ENCODE data around the gene ERBB4.

ERBB4 gene

DNA sequence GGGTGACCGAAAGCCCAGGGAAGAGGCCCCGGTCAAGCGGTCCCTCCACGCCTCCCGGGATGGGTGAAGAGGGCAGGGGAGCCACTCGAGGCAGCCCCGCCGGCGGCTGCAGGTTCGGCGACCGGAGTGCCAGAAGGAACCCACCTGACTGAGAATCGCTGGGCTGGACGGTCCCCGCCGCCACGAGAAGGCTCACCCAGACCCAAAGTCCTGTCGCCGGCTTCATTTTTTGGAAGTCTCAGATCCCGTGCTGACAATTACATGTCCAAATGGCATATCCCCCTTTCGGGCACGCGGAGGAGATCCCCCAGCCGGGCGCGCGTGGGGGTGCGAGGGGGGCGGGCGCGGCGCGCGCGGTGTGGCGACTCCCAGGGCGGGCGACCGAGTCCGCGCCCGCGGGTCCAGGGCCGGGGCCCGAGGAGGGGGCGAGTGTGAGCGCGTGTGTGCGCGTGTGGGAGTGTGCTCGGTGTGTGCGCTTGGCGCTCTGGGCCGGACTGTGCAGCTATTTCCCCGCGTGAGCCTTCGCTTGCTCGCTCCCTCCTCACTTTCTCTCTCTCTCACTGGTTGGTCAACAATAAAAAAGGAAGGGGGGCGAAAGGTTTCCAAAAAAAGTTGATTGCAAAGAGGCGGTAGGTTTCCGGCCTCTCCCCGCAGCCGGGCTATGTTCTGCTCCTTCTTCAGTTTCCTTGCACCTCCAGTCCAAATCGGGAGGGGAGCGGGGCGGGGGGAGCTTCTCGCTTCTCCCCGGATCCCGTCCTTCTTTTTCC, at the start of gene ERBB4:
ERBB4 (minus strand) TSS at position 498 of the 767 bp plus-strand sequence; CDS start at position 226, 272 bp downstream.
- Histone ChIP-seq H3K9me3 (no peaks in the 10 kb centered on the region), H3K27ac (no peak within 1 kb of the TSS), H3K27me3 (peaks cover 91% of the 10 kb centered on the region), H3K4me1 (ENCODE audit: control insufficient read depth in 1 of 2, insufficient read depth in 1 of 2, low read depth in 1 of 2, low read length in 1 of 2) (no peaks in the 10 kb centered on the region), H3K36me3 (no peaks in the 10 kb centered on the region), H3K4me3 (ENCODE audit: low read depth in 1 of 2, low read length in 1 of 2) (peak within 1 kb of the TSS; percentile 22 to 29)
- TF ChIP-seq, protein P1, sequence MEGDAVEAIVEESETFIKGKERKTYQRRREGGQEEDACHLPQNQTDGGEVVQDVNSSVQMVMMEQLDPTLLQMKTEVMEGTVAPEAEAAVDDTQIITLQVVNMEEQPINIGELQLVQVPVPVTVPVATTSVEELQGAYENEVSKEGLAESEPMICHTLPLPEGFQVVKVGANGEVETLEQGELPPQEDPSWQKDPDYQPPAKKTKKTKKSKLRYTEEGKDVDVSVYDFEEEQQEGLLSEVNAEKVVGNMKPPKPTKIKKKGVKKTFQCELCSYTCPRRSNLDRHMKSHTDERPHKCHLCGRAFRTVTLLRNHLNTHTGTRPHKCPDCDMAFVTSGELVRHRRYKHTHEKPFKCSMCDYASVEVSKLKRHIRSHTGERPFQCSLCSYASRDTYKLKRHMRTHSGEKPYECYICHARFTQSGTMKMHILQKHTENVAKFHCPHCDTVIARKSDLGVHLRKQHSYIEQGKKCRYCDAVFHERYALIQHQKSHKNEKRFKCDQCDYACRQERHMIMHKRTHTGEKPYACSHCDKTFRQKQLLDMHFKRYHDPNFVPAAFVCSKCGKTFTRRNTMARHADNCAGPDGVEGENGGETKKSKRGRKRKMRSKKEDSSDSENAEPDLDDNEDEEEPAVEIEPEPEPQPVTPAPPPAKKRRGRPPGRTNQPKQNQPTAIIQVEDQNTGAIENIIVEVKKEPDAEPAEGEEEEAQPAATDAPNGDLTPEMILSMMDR (IDR thresholded peaks at IDR 0.05): no peak

- no peaks in the 10 kb centered on the region for H3K9me3 ChIP-seq
- no peaks in the 10 kb centered on the region for H3K36me3 ChIP-seq
- TF ChIP-seq, protein P1 (IDR thresholded peaks at IDR 0.05): no peak
- no peak overlapping the region for H3K4me3 ChIP-seq (ENCODE audit: low read depth in 1 of 2, low read length in 1 of 2)
- no peaks in the 10 kb centered on the region for H3K4me1 ChIP-seq (ENCODE audit: control insufficient read depth in 1 of 2, insufficient read depth in 1 of 2, low read depth in 1 of 2, low read length in 1 of 2)
- H3K27ac ChIP-seq: no peak overlapping the region
- H3K27me3 ChIP-seq: no peaks in the 10 kb centered on the region
Measured at GRCh38 chr2:212580117-212580516, 41.5 kb upstream of the ERBB4 start.

- TF ChIP-seq, protein P1 (IDR thresholded peaks at IDR 0.05): no peak
- Histone ChIP-seq H3K4me3 (ENCODE audit: low read depth in 1 of 2, low read length in 1 of 2) (no peak overlapping the region), H3K36me3 (no peaks in the 10 kb centered on the region), H3K9me3 (no peaks in the 10 kb centered on the region), H3K27me3 (no peaks in the 10 kb centered on the region), H3K27ac (no peak overlapping the region), H3K4me1 (ENCODE audit: control insufficient read depth in 1 of 2, insufficient read depth in 1 of 2, low read depth in 1 of 2, low read length in 1 of 2) (no peaks in the 10 kb centered on the region)
Measured at GRCh38 chr2:212556296-212556695, 17.7 kb upstream of the ERBB4 start.

DNA sequence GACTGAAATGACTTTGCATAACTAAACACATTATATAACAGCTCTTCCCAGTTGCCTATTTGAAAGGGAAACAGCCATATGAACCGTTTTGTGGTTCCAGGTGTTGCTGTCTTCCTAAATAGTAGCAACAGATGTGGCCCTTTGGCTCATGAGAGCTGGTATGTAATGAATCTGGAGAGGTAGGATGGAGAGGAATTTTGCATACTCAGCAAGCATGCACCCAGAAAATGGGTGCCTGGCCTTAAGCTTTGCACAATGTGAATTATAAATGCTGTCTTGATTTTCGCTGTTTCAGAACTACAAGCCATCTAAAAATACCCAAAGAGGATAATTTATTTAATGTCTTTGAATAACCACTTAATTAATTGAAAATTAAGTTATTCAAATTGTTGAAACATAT, 15.6 kb upstream of the ERBB4 start:
- Histone ChIP-seq H3K4me3 (ENCODE audit: low read depth in 1 of 2, low read length in 1 of 2) (no peak overlapping the region), H3K4me1 (ENCODE audit: control insufficient read depth in 1 of 2, insufficient read depth in 1 of 2, low read depth in 1 of 2, low read length in 1 of 2) (no peaks in the 10 kb centered on the region), H3K27me3 (no peaks in the 10 kb centered on the region), H3K27ac (no peak overlapping the region), H3K9me3 (no peaks in the 10 kb centered on the region), H3K36me3 (no peaks in the 10 kb centered on the region)
- TF ChIP-seq, protein P1 (IDR thresholded peaks at IDR 0.05): no peak

- TF ChIP-seq, protein P1 (IDR thresholded peaks at IDR 0.05): no peak
- Histone ChIP-seq H3K9me3 (no peaks in the 10 kb centered on the region), H3K36me3 (no peaks in the 10 kb centered on the region), H3K27me3 (peaks cover 10% of the 10 kb centered on the region), H3K4me3 (ENCODE audit: low read depth in 1 of 2, low read length in 1 of 2) (no peak overlapping the region), H3K4me1 (ENCODE audit: control insufficient read depth in 1 of 2, insufficient read depth in 1 of 2, low read depth in 1 of 2, low read length in 1 of 2) (no peaks in the 10 kb centered on the region), H3K27ac (no peak overlapping the region)
Measured at GRCh38 chr2:212549941-212550340, 11.3 kb upstream of the ERBB4 start.
